KG1 (cell line): ENCODE data around the gene G6PC1.
"Not testable (repeated sequence)": the region's sequence is repeated elsewhere in the genome, so short reads cannot be mapped to it uniquely, and the experiment has no call there.

ENCODE experiments used
- DNase-seq: peaks from one replicate; lab custom pipeline; 2025; lab: John Stamatoyannopoulos, UW

Gene G6PC1

GRCh38 chr17:42900460-42901331 is at the start of gene G6PC1:
Gene G6PC1, plus strand, starts transcription at chr17:42900799. Its CDS starts 78 bp downstream, at chr17:42900877.
- DNase-seq = no peak

- DNase-seq = no peak
These were observed 49.6 kb upstream of the G6PC1 start, which contains the start of gene AOC3 for GRCh38 chr17:42850954-42851353. Gene AOC3, plus strand, starts transcription at chr17:42851199. Its CDS starts 145 bp downstream, at chr17:42851344.

GRCh38 chr17:42851371-42852240 is 49.0 kb upstream of the G6PC1 start:
- DNase-seq = not testable (repeated sequence)

GRCh38 chr17:42852351-42852750 is 48.2 kb upstream of the G6PC1 start:
- DNase-seq = no peak

- DNase-seq = no peak
These were observed 47.6 kb upstream of the G6PC1 start for GRCh38 chr17:42853004-42853403.

GRCh38 chr17:42853597-42853967 is 47.0 kb upstream of the G6PC1 start:
- no peak for DNase-seq

- no peak for DNase-seq
These were observed 46.4 kb upstream of the G6PC1 start for GRCh38 chr17:42853968-42854790.

- no peak for DNase-seq
These were observed 45.5 kb upstream of the G6PC1 start for GRCh38 chr17:42855048-42855596.

GRCh38 chr17:42856093-42856492 is 44.5 kb upstream of the G6PC1 start:
- not testable (repeated sequence) for DNase-seq

GRCh38 chr17:42856516-42856915 is 44.1 kb upstream of the G6PC1 start:
- not testable (repeated sequence) for DNase-seq

GRCh38 chr17:42857389-42857788 is 43.2 kb upstream of the G6PC1 start:
- no peak for DNase-seq

- no peak for DNase-seq
These were observed 34.9 kb upstream of the G6PC1 start for GRCh38 chr17:42865638-42866094.

- no peak for DNase-seq
These were observed 34.4 kb upstream of the G6PC1 start for GRCh38 chr17:42866216-42866615.

GRCh38 chr17:42866631-42867575 is 33.7 kb upstream of the G6PC1 start:
- DNase-seq = no peak

- DNase-seq = not testable (repeated sequence)
These were observed 32.8 kb upstream of the G6PC1 start for GRCh38 chr17:42867694-42868261.

GRCh38 chr17:42868338-42868737 is 32.3 kb upstream of the G6PC1 start:
- DNase-seq = no peak

- DNase-seq = no peak
These were observed 29.0 kb upstream of the G6PC1 start for GRCh38 chr17:42871647-42872046.

- DNase-seq = no peak
These were observed 28.2 kb upstream of the G6PC1 start for GRCh38 chr17:42872251-42872965.

- no peak for DNase-seq
These were observed 27.3 kb upstream of the G6PC1 start for GRCh38 chr17:42873315-42873714.
